SH-SY5Y (cell line): ENCODE data around the gene NFIB.

ENCODE experiments used
- GATA2 ChIP-seq: IDR thresholded peaks from 2 replicates; pipeline ENCODE4 v1.6.1; 2011; ENCODE audit warnings: mild to moderate bottlenecking, low read depth, low read length
- GATA3 ChIP-seq: IDR thresholded peaks from 2 replicates; pipeline ENCODE4 v1.6.1; 2011; ENCODE audit warnings: low read depth, mild to moderate bottlenecking, low read length, moderate library complexity

- TF ChIP-seq GATA3 (no peak), GATA2 (no peak)
Observed at GRCh38 chr9:14302405-14302804, 11.5 kb downstream of the NFIB start.
